ENCODE data around the gene RIN2. TPM values are rescaled to one million over a fixed set of nuclear protein-coding genes. Genes with fewer than 3 reads are reported as not detected.

Gene RIN2
- total RNA-seq, 2 donors from 2014 or later = 17.0 to 19.6 TPM

- H3K4me1 Mint-ChIP-seq = no peaks in the 10 kb centered on the region
- no peak for TF ChIP-seq CTCF (conservative IDR thresholded peaks at IDR 0.05)
- H3K36me3 ChIP-seq (ENCODE audit: control insufficient read depth, insufficient read depth, low read length) = no peaks in the 10 kb centered on the region
- H3K27me3 Mint-ChIP-seq (ENCODE audit: insufficient read depth) = no peaks in the 10 kb centered on the region
- DNase-seq = no peak
- no peaks in the 10 kb centered on the region for H3K9me3 Mint-ChIP-seq
- WGBS, 2 experiments (ENCODE audit: insufficient coverage in 1 of 2, insufficient read length in 1 of 2) = 94 to 98% methylated on average over 10 of the region's 10 CpGs
- no peaks in the 10 kb centered on the region for H3K9me3 ChIP-seq (ENCODE audit: control insufficient read depth, low read length)
- H3K9ac ChIP-seq (ENCODE audit: extremely low read depth, low read length, poor library complexity, severe bottlenecking) = no peak overlapping the region
- H3K4me3 ChIP-seq (ENCODE audit: low read length) = no peak overlapping the region
- no peak overlapping the region for H3K27ac ChIP-seq (ENCODE audit: low read depth, low read length)
- H3K4me3 Mint-ChIP-seq = no peak overlapping the region
- H3K36me3 Mint-ChIP-seq (ENCODE audit: low read depth) = no peaks in the 10 kb centered on the region
- no peak overlapping the region for H3K27ac Mint-ChIP-seq
- H3K27me3 ChIP-seq (ENCODE audit: control insufficient read depth, insufficient read depth, low read length, poor library complexity, severe bottlenecking) = no peaks in the 10 kb centered on the region
- H3K4me1 ChIP-seq (ENCODE audit: control insufficient read depth, insufficient read depth, low read length) = no peaks in the 10 kb centered on the region
Measured at GRCh38 chr20:19727251-19727847, 30.7 kb upstream of the RIN2 start.

- Mint-ChIP-seq H3K36me3 (ENCODE audit: low read depth) (no peaks in the 10 kb centered on the region), H3K27me3 (ENCODE audit: insufficient read depth) (no peaks in the 10 kb centered on the region), H3K4me1 (peaks cover 6% of the 10 kb centered on the region), H3K4me3 (no peak overlapping the region), H3K27ac (no peak overlapping the region), H3K9me3 (no peaks in the 10 kb centered on the region)
- H3K4me1 ChIP-seq (ENCODE audit: control insufficient read depth, insufficient read depth, low read length) = no peaks in the 10 kb centered on the region
- H3K36me3 ChIP-seq (ENCODE audit: control insufficient read depth, insufficient read depth, low read length) = no peaks in the 10 kb centered on the region
- no peak overlapping the region for H3K9ac ChIP-seq (ENCODE audit: extremely low read depth, low read length, poor library complexity, severe bottlenecking)
- H3K9me3 ChIP-seq (ENCODE audit: control insufficient read depth, low read length) = no peaks in the 10 kb centered on the region
- 78 to 91% methylated on average over 3 to 4 of the region's 4 CpGs for WGBS, 2 experiments (ENCODE audit: insufficient coverage in 1 of 2, insufficient read length in 1 of 2)
- no peak for TF ChIP-seq CTCF (conservative IDR thresholded peaks at IDR 0.05)
- no peak for DNase-seq
- H3K27ac ChIP-seq (ENCODE audit: low read depth, low read length) = no peak overlapping the region
- H3K4me3 ChIP-seq (ENCODE audit: low read length) = no peak overlapping the region
- H3K27me3 ChIP-seq (ENCODE audit: control insufficient read depth, insufficient read depth, low read length, poor library complexity, severe bottlenecking) = no peaks in the 10 kb centered on the region
Measured at GRCh38 chr20:19729672-19730071, 28.4 kb upstream of the RIN2 start.

DNA sequence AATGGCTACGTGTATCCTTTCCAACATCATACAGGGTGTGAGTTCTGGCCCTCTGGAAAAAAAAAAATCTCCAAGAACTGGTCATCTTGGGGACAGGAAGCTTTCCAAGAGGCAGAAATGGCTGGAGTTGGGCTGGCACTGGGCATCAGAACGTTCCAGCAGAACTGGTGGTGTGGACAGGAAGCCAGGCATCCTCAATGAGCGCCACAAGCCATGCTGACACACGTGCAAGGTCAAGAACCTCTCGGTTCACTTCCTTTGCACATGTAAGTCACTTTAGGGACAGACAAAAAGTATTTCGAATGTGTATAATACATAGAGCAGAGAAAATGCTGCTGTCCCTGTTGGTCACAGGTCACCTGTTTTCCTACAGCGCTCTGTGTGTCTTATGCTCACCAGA is 27.4 kb upstream of the RIN2 start:
- H3K27ac ChIP-seq (ENCODE audit: low read depth, low read length) = no peak overlapping the region
- TF ChIP-seq CTCF (conservative IDR thresholded peaks at IDR 0.05) = no peak
- H3K27me3 ChIP-seq (ENCODE audit: control insufficient read depth, insufficient read depth, low read length, poor library complexity, severe bottlenecking) = no peaks in the 10 kb centered on the region
- no peaks in the 10 kb centered on the region for H3K27me3 Mint-ChIP-seq (ENCODE audit: insufficient read depth)
- peaks cover 16% of the 10 kb centered on the region for H3K4me1 Mint-ChIP-seq
- no peaks in the 10 kb centered on the region for H3K4me1 ChIP-seq (ENCODE audit: control insufficient read depth, insufficient read depth, low read length)
- DNase-seq = no peak
- no peaks in the 10 kb centered on the region for H3K36me3 ChIP-seq (ENCODE audit: control insufficient read depth, insufficient read depth, low read length)
- H3K9ac ChIP-seq (ENCODE audit: extremely low read depth, low read length, poor library complexity, severe bottlenecking) = no peak overlapping the region
- H3K27ac Mint-ChIP-seq = no peak overlapping the region
- no peaks in the 10 kb centered on the region for H3K36me3 Mint-ChIP-seq (ENCODE audit: low read depth)
- no peak overlapping the region for H3K4me3 Mint-ChIP-seq
- 95% methylated on average over 5 to 7 of the region's 7 CpGs for WGBS, 2 experiments (ENCODE audit: insufficient coverage in 1 of 2, insufficient read length in 1 of 2)
- no peak overlapping the region for H3K4me3 ChIP-seq (ENCODE audit: low read length)
- H3K9me3 Mint-ChIP-seq = no peaks in the 10 kb centered on the region
- H3K9me3 ChIP-seq (ENCODE audit: control insufficient read depth, low read length) = no peaks in the 10 kb centered on the region
